Measurements from ENCODE around the gene OBP2A.

DNA sequence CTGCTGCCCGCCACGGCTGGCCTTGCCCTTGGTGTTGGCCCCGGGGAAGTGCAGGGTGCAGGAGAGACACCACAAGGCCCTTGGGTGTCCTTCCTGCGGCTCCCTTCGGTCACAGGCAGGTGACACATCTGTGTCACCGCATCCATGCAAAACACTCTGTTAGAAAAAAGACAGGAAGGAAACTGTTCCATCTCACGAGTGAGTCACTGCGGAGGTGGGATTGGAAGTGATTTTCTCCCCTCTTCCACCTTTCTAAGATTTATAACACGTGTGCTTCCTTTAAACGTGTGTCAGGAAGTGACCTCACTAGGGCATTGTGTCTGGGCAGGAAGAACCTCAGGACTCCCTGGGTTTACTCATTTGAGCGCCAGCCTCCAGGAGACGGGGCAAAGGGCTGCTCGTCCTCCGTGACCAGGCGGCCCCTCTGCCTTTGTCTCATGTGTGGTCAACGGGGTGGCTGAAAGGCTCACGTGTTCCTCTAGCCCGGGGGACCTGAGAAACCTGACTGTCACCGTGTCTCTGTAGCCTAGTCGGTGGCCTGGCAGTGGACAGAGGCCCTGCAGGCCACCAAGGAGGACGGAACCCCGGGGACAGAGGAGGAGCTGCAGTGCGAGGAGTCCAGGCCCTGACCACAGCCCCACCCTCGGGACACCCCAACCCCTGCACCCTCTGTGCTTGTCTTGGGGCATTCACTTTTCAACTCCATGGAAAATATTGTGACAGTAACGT, 29.6 kb upstream of the OBP2A start:
- TF ChIP-seq CTCF (IDR thresholded peaks at IDR 0.05) (no peak), POLR2A (IDR thresholded peaks at IDR 0.05) (no peak)

Measured in adrenal gland (tissue), 5 donors.